LNCAP (cell line): ENCODE results near the gene AQP7.

ENCODE experiments used
- TF ChIP-seq, protein P1 (sequence below): fragments of 450-650 bp; IDR thresholded peaks from 2 replicates; pipeline ENCODE4 v1.5.1; 2017; ENCODE audit warnings: mild to moderate bottlenecking

Gene AQP7

DNA sequence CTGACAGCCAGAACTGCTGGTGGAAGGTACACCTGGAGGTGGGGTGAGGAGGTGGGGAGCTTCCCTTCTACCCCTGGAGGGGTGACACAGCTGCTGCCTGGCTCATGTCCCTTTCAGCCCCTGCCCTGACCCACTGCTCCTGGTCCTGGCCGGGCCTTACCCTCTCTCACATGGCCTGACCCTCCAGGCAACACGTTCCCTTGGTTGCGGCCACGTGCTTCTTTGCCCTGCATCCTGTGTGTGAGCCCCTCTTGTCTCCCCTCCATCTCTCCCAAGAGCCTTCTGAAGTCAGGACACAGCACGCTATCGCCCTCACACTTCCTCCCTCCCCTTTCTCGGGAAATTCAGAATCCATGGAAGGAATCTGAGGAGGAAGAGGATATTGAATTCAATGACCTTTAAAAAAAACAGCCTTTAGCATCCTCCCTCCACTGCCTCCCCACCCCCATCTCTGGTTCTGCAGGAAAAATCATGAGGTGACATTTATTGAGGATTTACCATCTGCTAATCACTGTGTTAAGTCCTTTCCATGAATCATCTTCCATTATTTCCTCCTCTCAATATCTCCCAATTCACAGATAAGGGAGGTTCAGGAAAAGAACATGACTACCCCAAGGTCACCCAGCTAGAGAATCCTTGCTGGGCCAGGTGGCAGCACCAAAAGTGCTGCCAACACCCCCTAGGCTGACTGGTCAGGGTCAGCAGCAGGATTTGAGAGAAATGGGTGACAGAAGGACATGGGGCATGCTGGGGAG lies 36.7 kb upstream of the AQP7 start:
- TF ChIP-seq, protein P1, sequence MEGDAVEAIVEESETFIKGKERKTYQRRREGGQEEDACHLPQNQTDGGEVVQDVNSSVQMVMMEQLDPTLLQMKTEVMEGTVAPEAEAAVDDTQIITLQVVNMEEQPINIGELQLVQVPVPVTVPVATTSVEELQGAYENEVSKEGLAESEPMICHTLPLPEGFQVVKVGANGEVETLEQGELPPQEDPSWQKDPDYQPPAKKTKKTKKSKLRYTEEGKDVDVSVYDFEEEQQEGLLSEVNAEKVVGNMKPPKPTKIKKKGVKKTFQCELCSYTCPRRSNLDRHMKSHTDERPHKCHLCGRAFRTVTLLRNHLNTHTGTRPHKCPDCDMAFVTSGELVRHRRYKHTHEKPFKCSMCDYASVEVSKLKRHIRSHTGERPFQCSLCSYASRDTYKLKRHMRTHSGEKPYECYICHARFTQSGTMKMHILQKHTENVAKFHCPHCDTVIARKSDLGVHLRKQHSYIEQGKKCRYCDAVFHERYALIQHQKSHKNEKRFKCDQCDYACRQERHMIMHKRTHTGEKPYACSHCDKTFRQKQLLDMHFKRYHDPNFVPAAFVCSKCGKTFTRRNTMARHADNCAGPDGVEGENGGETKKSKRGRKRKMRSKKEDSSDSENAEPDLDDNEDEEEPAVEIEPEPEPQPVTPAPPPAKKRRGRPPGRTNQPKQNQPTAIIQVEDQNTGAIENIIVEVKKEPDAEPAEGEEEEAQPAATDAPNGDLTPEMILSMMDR: no peak

DNA sequence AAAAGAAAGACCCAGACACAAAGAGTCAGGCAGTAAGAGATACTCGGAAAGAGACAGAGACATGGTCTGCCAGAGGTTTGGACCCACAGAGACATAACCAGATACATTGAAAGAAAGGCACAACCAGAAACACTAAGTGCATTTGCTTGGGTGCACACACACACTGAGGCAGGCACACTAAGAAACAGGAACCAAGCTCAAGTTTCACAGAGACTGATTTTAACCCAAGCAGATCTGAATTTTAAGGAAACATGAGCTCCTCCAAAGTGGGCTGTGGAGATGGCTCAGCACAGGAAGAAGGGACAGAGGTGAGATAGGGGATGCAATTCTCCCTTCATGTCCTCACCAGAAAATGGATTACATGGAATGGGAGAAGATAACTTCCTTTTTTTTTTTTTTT lies 35.5 kb upstream of the AQP7 start:
- TF ChIP-seq, protein P1: no peak

DNA sequence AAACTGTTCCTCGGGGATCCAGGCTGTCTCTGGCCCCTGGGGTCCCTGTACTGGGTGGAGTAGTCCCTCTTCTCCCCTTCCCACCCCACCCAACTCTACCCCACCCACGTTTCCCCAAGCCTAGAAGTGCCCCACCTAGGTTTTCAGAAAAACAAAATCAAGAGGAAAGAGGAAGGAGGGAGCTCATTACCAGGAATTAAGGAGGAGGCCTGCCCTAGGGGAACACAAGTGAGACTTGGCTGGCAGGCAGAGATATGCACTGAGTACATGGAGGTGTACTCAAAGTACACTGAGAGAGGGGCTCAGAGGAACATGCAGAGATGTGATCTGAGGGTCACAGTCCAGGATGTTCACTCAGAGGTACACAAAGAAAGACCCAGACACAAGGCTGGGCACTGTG lies 34.8 kb upstream of the AQP7 start:
- TF ChIP-seq, protein P1: no peak

DNA sequence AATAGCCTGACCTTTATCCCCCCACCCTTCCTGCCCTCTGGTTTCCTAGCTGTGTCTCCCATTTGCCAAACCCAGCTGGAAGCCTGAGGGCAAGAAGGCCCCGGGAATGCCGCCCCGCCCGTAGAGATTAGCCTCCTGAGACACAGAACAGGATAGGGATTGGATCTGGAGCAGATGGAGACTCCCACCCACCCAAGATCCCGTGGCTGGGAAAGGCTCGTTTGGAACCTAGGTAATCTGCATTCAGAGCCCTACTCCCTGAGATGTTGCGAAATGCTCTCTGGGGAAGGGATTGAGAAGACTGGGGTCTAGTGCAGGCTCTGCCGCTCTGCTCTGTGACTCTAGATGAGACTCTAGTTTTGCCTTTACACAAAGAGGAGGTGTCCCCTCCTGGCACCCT lies 34.1 kb upstream of the AQP7 start:
- TF ChIP-seq, protein P1: no peak

DNA sequence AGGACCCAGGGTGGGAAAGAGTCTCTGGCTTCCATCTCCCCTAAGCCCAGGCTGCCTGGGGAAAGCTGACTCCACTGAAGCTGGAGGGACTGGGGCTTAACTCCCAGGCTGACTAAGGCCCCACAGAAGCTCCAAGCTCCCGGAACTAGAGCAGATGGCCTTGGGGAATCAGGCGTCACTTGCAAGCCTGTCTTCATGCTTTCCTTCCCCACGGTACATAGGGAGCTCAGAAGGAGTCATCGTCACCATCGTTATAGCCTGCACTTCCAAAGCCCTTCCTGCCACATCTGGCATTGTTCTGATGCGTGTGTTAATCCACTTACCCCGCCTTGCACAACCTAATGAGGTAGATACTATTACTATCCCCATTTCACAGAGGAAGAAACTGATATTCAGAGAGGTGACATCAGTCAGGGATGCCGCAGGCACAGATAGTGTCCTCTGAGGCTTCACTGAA lies 33.5 kb upstream of the AQP7 start:
- TF ChIP-seq, protein P1: no peak

DNA sequence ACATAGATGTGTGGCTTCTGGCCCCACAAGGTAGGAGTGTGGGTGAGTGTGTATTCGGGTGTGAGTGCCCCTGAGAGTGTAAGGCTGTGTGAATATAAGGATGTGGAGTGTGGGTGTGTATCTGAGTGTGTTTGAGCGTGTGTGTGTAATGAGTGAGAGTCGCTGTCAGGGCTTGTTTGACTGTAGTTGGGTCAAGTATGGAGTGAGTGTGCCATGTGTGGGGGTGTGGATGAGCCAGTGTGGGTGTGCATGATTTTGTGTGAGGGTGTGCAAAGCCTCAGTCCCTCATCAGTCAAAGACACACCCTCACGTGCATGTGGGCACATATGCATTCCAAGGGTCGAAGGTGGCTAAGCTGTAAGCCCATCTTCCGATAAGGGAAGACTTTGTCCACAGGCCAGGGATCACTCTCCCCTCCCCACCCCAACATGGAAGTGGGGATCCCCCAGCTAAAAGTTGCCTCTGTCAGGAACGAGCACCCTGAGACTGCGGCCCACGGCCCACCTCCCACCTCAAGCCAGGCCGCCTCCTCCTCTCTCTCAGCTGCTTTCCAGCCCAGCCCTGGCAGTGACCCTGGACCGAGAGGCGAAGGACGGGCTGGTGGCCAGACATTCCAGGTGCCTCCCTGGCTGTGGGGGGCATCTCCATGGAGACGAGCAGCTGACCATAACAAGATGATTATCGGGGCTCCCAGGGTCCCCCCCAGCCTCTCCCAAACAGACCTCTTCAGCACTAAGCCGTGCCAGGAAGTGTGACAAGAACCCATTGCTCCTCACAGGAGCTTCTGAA lies 32.1 kb upstream of the AQP7 start:
- TF ChIP-seq, protein P1: no peak

DNA sequence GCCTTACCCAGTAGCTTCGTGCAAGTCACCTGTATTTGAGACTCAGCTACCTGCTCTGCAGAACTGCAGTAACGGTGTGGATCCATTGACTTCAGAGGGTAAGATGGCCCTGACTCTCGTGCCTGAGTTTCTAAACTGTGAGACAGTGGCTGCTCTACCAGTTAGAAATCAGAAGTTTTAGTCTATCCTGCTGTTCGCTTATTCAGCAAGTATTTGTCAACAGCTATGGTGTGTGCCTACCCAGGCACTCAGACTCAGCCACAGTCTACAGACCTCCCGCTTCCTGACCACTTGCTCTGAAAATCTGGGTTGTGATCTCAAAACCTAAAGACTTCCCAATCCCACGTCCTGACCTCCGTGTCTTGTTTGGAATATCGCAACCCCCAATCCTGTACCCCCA lies 31.5 kb upstream of the AQP7 start:
- TF ChIP-seq, protein P1: no peak
